MM.1S (cell line): ENCODE results near the gene UNKL.

Source experiments
- DNase-seq: peaks from one replicate; pipeline ENCODE4 v3.0.0-alpha.2; 2015
- H2AFZ ChIP-seq: fragments of 300-600 bp; sonication (generic); 2 replicates; pipeline ENCODE4 v1.6.0; 2016; ENCODE audit warnings: antibody characterized with exemption, low read length
- H3F3A ChIP-seq: fragments of 300-600 bp; sonication (generic); 2 replicates; pipeline ENCODE4 v1.6.1; 2016; ENCODE audit warnings: mild to moderate bottlenecking, antibody characterized with exemption, low read length, moderate library complexity, mixed read lengths; ENCODE audit not compliant: insufficient read depth
- H3K27ac ChIP-seq: fragments of 300-600 bp; sonication (generic); 2 replicates; pipeline ENCODE4 v1.5.1; 2016; ENCODE audit warnings: mild to moderate bottlenecking, low read length
- H3K27me3 ChIP-seq: fragments of 300-600 bp; sonication (generic); replicated peaks from 2 replicates; pipeline ENCODE4 v1.6.0; 2016; ENCODE audit warnings: low read length; ENCODE audit not compliant: insufficient read depth
- H3K36me3 ChIP-seq: fragments of 300-600 bp; sonication (generic); replicated peaks from 2 replicates; pipeline ENCODE4 v1.6.1; 2016; ENCODE audit warnings: mild to moderate bottlenecking, low read length, mixed read lengths; ENCODE audit not compliant: insufficient read depth
- H3K4me1 ChIP-seq: fragments of 300-600 bp; sonication (generic); 2 replicates; pipeline ENCODE4 v1.6.1; 2016; ENCODE audit warnings: low read length, mixed read lengths
- H3K4me2 ChIP-seq: fragments of 300-600 bp; sonication (generic); 2 replicates; pipeline ENCODE4 v1.6.0; 2016; ENCODE audit warnings: low read depth, low read length
- H3K4me3 ChIP-seq: fragments of 300-600 bp; sonication (generic); 2 replicates; pipeline ENCODE4 v1.5.1; 2016; ENCODE audit warnings: low read length, mixed read lengths
- H3K79me2 ChIP-seq: fragments of 300-600 bp; sonication (generic); 2 replicates; pipeline ENCODE4 v1.6.1; 2016; ENCODE audit warnings: mixed run types, low read length, mixed read lengths
- H3K9ac ChIP-seq: fragments of 300-600 bp; sonication (generic); 2 replicates; pipeline ENCODE4 v1.6.1; 2016; ENCODE audit warnings: low read length, mixed read lengths
- H3K9me2 ChIP-seq: fragments of 300-600 bp; sonication (generic); replicated peaks from 2 replicates; pipeline ENCODE4 v1.6.1; 2016; ENCODE audit warnings: mild to moderate bottlenecking, low read length, mixed read lengths; ENCODE audit not compliant: insufficient read depth
- H3K9me3 ChIP-seq: fragments of 300-600 bp; sonication (generic); replicated peaks from 2 replicates; pipeline ENCODE4 v1.6.1; 2016; ENCODE audit warnings: mild to moderate bottlenecking, low read length, mixed read lengths; ENCODE audit not compliant: insufficient read depth
- H4K20me1 ChIP-seq: fragments of 300-600 bp; sonication (generic); 2 replicates; pipeline ENCODE4 v1.6.1; 2016; ENCODE audit warnings: mild to moderate bottlenecking, low read length, moderate library complexity, mixed read lengths; ENCODE audit not compliant: insufficient read depth
- EZH2 ChIP-seq: fragments of 300-600 bp; sonication (generic); optimal IDR thresholded peaks from 2 replicates; pipeline ENCODE3; 2017; ENCODE audit warnings: low read depth, mild to moderate bottlenecking, antibody characterized with exemption, low read length, mixed read lengths
- EZH2phosphoT487 ChIP-seq: fragments of 300-600 bp; sonication (generic); IDR thresholded peaks from 2 replicates; pipeline ENCODE4 v1.6.1; 2018; ENCODE audit warnings: antibody characterized with exemption, low read length
- TF ChIP-seq, protein P1 (sequence below): fragments of 300-600 bp; sonication (generic); IDR thresholded peaks from 2 replicates; pipeline ENCODE4 v1.5.1; 2016; ENCODE audit warnings: antibody characterized with exemption, low read length, mixed read lengths

Gene UNKL

GRCh38 chr16:1372292-1372950, 42.1 kb downstream of the UNKL start:
- Histone ChIP-seq H3K27ac (no peak overlapping the region), H3K27me3 (no peaks in the 10 kb centered on the region), H3K79me2 (peaks cover 42% of the 10 kb centered on the region), H3K9me2 (no peaks in the 10 kb centered on the region), H3K36me3 (no peaks in the 10 kb centered on the region), H3K9ac (no peak overlapping the region), H3F3A (no peaks in the 10 kb centered on the region), H2AFZ (no peak overlapping the region), H3K9me3 (no peaks in the 10 kb centered on the region), H4K20me1 (no peaks in the 10 kb centered on the region), H3K4me3 (no peak overlapping the region), H3K4me2 (no peak overlapping the region), H3K4me1 (no peaks in the 10 kb centered on the region)
- TF ChIP-seq EZH2: no peak
- TF ChIP-seq, protein P1, sequence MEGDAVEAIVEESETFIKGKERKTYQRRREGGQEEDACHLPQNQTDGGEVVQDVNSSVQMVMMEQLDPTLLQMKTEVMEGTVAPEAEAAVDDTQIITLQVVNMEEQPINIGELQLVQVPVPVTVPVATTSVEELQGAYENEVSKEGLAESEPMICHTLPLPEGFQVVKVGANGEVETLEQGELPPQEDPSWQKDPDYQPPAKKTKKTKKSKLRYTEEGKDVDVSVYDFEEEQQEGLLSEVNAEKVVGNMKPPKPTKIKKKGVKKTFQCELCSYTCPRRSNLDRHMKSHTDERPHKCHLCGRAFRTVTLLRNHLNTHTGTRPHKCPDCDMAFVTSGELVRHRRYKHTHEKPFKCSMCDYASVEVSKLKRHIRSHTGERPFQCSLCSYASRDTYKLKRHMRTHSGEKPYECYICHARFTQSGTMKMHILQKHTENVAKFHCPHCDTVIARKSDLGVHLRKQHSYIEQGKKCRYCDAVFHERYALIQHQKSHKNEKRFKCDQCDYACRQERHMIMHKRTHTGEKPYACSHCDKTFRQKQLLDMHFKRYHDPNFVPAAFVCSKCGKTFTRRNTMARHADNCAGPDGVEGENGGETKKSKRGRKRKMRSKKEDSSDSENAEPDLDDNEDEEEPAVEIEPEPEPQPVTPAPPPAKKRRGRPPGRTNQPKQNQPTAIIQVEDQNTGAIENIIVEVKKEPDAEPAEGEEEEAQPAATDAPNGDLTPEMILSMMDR: no peak
- no peak for DNase-seq

GRCh38 chr16:1371054-1371978, 43.2 kb downstream of the UNKL start:
- no peaks in the 10 kb centered on the region for H3K9me2 ChIP-seq
- H3F3A ChIP-seq: no peaks in the 10 kb centered on the region
- no peak overlapping the region for H3K4me3 ChIP-seq
- no peaks in the 10 kb centered on the region for H3K27me3 ChIP-seq
- H3K27ac ChIP-seq: no peak overlapping the region
- TF ChIP-seq EZH2 (no peak), EZH2phosphoT487 (no peak)
- TF ChIP-seq, protein P1: no peak
- H3K4me2 ChIP-seq: no peak overlapping the region
- H3K9ac ChIP-seq: no peak overlapping the region
- peaks cover 31% of the 10 kb centered on the region for H3K79me2 ChIP-seq
- no peaks in the 10 kb centered on the region for H3K4me1 ChIP-seq
- no peaks in the 10 kb centered on the region for H3K36me3 ChIP-seq
- DNase-seq: no peak
- no peaks in the 10 kb centered on the region for H3K9me3 ChIP-seq
- H2AFZ ChIP-seq: no peak overlapping the region
- no peaks in the 10 kb centered on the region for H4K20me1 ChIP-seq

- Histone ChIP-seq H3K9me3 (no peaks in the 10 kb centered on the region), H3K9me2 (no peaks in the 10 kb centered on the region), H3K4me2 (no peak overlapping the region), H3K27me3 (no peaks in the 10 kb centered on the region), H3K4me1 (no peaks in the 10 kb centered on the region), H3K36me3 (peaks cover 18% of the 10 kb centered on the region; the same call in 1 of the 2 replicates), H4K20me1 (0 out of 2 replicates have a peak, but pooled peaks cover 6% of the 10 kb centered on the region), H3K27ac (no peak overlapping the region), H3K9ac (no peak overlapping the region), H3K4me3 (no peak overlapping the region), H3F3A (peaks cover 4% of the 10 kb centered on the region; the same call in 1 of the 2 replicates), H2AFZ (no peak overlapping the region), H3K79me2 (peaks cover 37% of the 10 kb centered on the region)
- TF ChIP-seq, protein P1: no peak
- TF ChIP-seq EZH2 (no peak), EZH2phosphoT487 (no peak)
- DNase-seq: no peak
Observed at GRCh38 chr16:1367486-1368174, 46.9 kb downstream of the UNKL start.
